ENCODE results near the gene RNF212.
A peak's percentile ranks its signal among the peaks of the same experiment; 100 is the strongest.

The RNF212 gene

GRCh38 chr4:1075225-1075624 is 38.1 kb downstream of the RNF212 start:
- Mint-ChIP-seq H3K4me1 (ENCODE audit: low read depth) (peaks cover 8% of the 10 kb centered on the region), H3K9me3 (no peaks in the 10 kb centered on the region), H3K27ac (no peak overlapping the region), H3K36me3 (ENCODE audit: low read depth) (no peaks in the 10 kb centered on the region), H3K27me3 (peaks cover 17% of the 10 kb centered on the region), H3K4me3 (no peak overlapping the region)
- no peak for DNase-seq

- Mint-ChIP-seq H3K4me1 (ENCODE audit: low read depth) (peaks cover 8% of the 10 kb centered on the region), H3K9me3 (no peaks in the 10 kb centered on the region), H3K27ac (no peak overlapping the region), H3K36me3 (ENCODE audit: low read depth) (no peaks in the 10 kb centered on the region), H3K4me3 (no peak overlapping the region), H3K27me3 (peaks cover 17% of the 10 kb centered on the region)
- DNase-seq, result no peak
Observed at GRCh38 chr4:1074077-1074476, 39.3 kb downstream of the RNF212 start.

GRCh38 chr4:1072830-1073446 is 40.4 kb downstream of the RNF212 start:
- Mint-ChIP-seq H3K4me1 (ENCODE audit: low read depth) (peaks cover 8% of the 10 kb centered on the region), H3K27me3 (peaks cover 16% of the 10 kb centered on the region), H3K9me3 (no peaks in the 10 kb centered on the region), H3K4me3 (no peak overlapping the region), H3K27ac (no peak overlapping the region), H3K36me3 (ENCODE audit: low read depth) (no peaks in the 10 kb centered on the region)
- peak; percentile 61 for DNase-seq

GRCh38 chr4:1069394-1069793 is 44.0 kb downstream of the RNF212 start:
- no peak overlapping the region for H3K27ac Mint-ChIP-seq

GRCh38 chr4:1065732-1066131 is 47.6 kb downstream of the RNF212 start:
- no peak for DNase-seq
- no peaks in the 10 kb centered on the region for H3K36me3 Mint-ChIP-seq (ENCODE audit: low read depth)
- H3K4me3 Mint-ChIP-seq, result no peak overlapping the region
- H3K4me1 Mint-ChIP-seq (ENCODE audit: low read depth), result peaks cover 10% of the 10 kb centered on the region
- H3K27ac Mint-ChIP-seq, result no peak overlapping the region
- H3K27me3 Mint-ChIP-seq, result peaks cover 51% of the 10 kb centered on the region
- H3K9me3 Mint-ChIP-seq, result peaks cover 2% of the 10 kb centered on the region

More at GRCh38 chr4:1069394-1069793, 44.0 kb downstream of the RNF212 start:
- H3K4me3 Mint-ChIP-seq, result no peak overlapping the region
- no peaks in the 10 kb centered on the region for H3K9me3 Mint-ChIP-seq
- peaks cover 34% of the 10 kb centered on the region for H3K27me3 Mint-ChIP-seq
- H3K36me3 Mint-ChIP-seq (ENCODE audit: low read depth), result no peaks in the 10 kb centered on the region
- DNase-seq, result no peak
- H3K4me1 Mint-ChIP-seq (ENCODE audit: low read depth), result peaks cover 8% of the 10 kb centered on the region

GRCh38 chr4:1062419-1062818 is 50.9 kb downstream of the RNF212 start:
- peaks cover 40% of the 10 kb centered on the region for H3K27me3 Mint-ChIP-seq
- no peak for DNase-seq
- H3K36me3 Mint-ChIP-seq (ENCODE audit: low read depth), result no peaks in the 10 kb centered on the region
- H3K4me3 Mint-ChIP-seq, result no peak overlapping the region
- peaks cover 10% of the 10 kb centered on the region for H3K4me1 Mint-ChIP-seq (ENCODE audit: low read depth)
- H3K9me3 Mint-ChIP-seq, result peaks cover 2% of the 10 kb centered on the region
- no peak overlapping the region for H3K27ac Mint-ChIP-seq

GRCh38 chr4:1061760-1062159 is 51.6 kb downstream of the RNF212 start:
- peaks cover 2% of the 10 kb centered on the region for H3K9me3 Mint-ChIP-seq
- H3K27ac Mint-ChIP-seq, result no peak overlapping the region
- no peak for DNase-seq
- H3K36me3 Mint-ChIP-seq (ENCODE audit: low read depth), result no peaks in the 10 kb centered on the region
- H3K27me3 Mint-ChIP-seq, result peaks cover 37% of the 10 kb centered on the region
- H3K4me1 Mint-ChIP-seq (ENCODE audit: low read depth), result peaks cover 10% of the 10 kb centered on the region
- no peak overlapping the region for H3K4me3 Mint-ChIP-seq

- DNase-seq, result no peak
- Mint-ChIP-seq H3K4me1 (ENCODE audit: low read depth) (peaks cover 12% of the 10 kb centered on the region), H3K4me3 (no peak overlapping the region), H3K27me3 (peaks cover 34% of the 10 kb centered on the region), H3K9me3 (peaks cover 2% of the 10 kb centered on the region), H3K36me3 (ENCODE audit: low read depth) (no peaks in the 10 kb centered on the region), H3K27ac (no peak overlapping the region)
Observed at GRCh38 chr4:1061056-1061700, 52.2 kb downstream of the RNF212 start.

GRCh38 chr4:1060621-1061020 is 52.7 kb downstream of the RNF212 start:
- Mint-ChIP-seq H3K9me3 (peaks cover 2% of the 10 kb centered on the region), H3K36me3 (ENCODE audit: low read depth) (no peaks in the 10 kb centered on the region), H3K27ac (no peak overlapping the region), H3K4me1 (ENCODE audit: low read depth) (peaks cover 18% of the 10 kb centered on the region), H3K4me3 (no peak overlapping the region), H3K27me3 (peaks cover 31% of the 10 kb centered on the region)
- DNase-seq, result no peak

- no peak overlapping the region for H3K27ac Mint-ChIP-seq
- H3K9me3 Mint-ChIP-seq, result peaks cover 2% of the 10 kb centered on the region
Observed at GRCh38 chr4:1060121-1060520, 53.2 kb downstream of the RNF212 start.

GRCh38 chr4:1058997-1059665 is 54.2 kb downstream of the RNF212 start:
- Mint-ChIP-seq H3K4me3 (no peak overlapping the region), H3K36me3 (ENCODE audit: low read depth) (no peaks in the 10 kb centered on the region), H3K27me3 (peaks cover 21% of the 10 kb centered on the region), H3K27ac (no peak overlapping the region), H3K4me1 (ENCODE audit: low read depth) (peaks cover 21% of the 10 kb centered on the region), H3K9me3 (peaks cover 2% of the 10 kb centered on the region)
- DNase-seq, result peak; percentile 20

More at GRCh38 chr4:1060121-1060520, 53.2 kb downstream of the RNF212 start:
- Mint-ChIP-seq H3K4me3 (no peak overlapping the region), H3K4me1 (ENCODE audit: low read depth) (peaks cover 21% of the 10 kb centered on the region), H3K36me3 (ENCODE audit: low read depth) (no peaks in the 10 kb centered on the region), H3K27me3 (peaks cover 28% of the 10 kb centered on the region)
- DNase-seq, result no peak

GRCh38 chr4:1058198-1058996 is 55.0 kb downstream of the RNF212 start:
- DNase-seq, result peak; percentile 18
- peaks cover 18% of the 10 kb centered on the region for H3K27me3 Mint-ChIP-seq
- peaks cover 21% of the 10 kb centered on the region for H3K4me1 Mint-ChIP-seq (ENCODE audit: low read depth)
- H3K27ac Mint-ChIP-seq, result no peak overlapping the region
- no peaks in the 10 kb centered on the region for H3K36me3 Mint-ChIP-seq (ENCODE audit: low read depth)
- H3K9me3 Mint-ChIP-seq, result peaks cover 2% of the 10 kb centered on the region
- H3K4me3 Mint-ChIP-seq, result no peak overlapping the region

- H3K27me3 Mint-ChIP-seq, result peaks cover 14% of the 10 kb centered on the region
- no peak overlapping the region for H3K4me3 Mint-ChIP-seq
- no peaks in the 10 kb centered on the region for H3K36me3 Mint-ChIP-seq (ENCODE audit: low read depth)
- peaks cover 16% of the 10 kb centered on the region for H3K4me1 Mint-ChIP-seq (ENCODE audit: low read depth)
- no peaks in the 10 kb centered on the region for H3K9me3 Mint-ChIP-seq
- DNase-seq, result no peak
- H3K27ac Mint-ChIP-seq, result no peak overlapping the region
Observed at GRCh38 chr4:1057403-1057745, 56.0 kb downstream of the RNF212 start.

- Mint-ChIP-seq H3K36me3 (ENCODE audit: low read depth) (no peaks in the 10 kb centered on the region), H3K4me1 (ENCODE audit: low read depth) (peaks cover 11% of the 10 kb centered on the region)
Observed at GRCh38 chr4:1056671-1057402, 56.5 kb downstream of the RNF212 start.

More at GRCh38 chr4:1056671-1057402, 56.5 kb downstream of the RNF212 start:
- DNase-seq, result peak; percentile 23
- peaks cover 11% of the 10 kb centered on the region for H3K27me3 Mint-ChIP-seq
- H3K27ac Mint-ChIP-seq, result no peak overlapping the region
- no peak overlapping the region for H3K4me3 Mint-ChIP-seq
- peaks cover 1% of the 10 kb centered on the region for H3K9me3 Mint-ChIP-seq

All from activated T-cell treated with anti-CD3 and anti-CD28 coated beads, Interleukin-2, amount 50 U/mL, for 24 hours (primary cell).